Measurements from ENCODE around the gene DENND5B.
"Not testable (repeated sequence)": the region's sequence is repeated elsewhere in the genome, so short reads cannot be mapped to it uniquely, and the experiment has no call there.

DENND5B gene

DNA sequence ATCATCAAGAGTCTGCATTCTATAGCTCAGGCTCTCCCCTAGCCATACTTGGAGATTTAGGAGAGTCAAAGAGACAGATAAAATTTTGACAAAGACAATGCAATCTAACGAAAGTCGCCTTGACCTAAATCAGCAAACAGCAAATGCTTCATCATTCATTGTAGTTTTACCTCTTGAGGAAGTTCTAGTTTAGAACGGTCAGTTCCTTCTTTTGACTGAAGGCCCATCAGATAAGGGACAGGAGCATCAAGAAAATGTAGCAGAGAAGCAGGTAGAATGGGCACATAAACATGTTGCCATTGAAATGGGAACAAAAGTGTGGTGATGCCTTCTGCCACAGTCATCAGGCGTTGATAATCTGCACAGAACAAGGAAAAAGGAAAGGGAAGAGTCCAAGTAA, 130.9 kb downstream of the DENND5B start:
- DNase-seq, result no peak

GRCh38 chr12:31456562-31456961, 134.4 kb downstream of the DENND5B start:
- no peak for DNase-seq

- no peak for DNase-seq
Measured at GRCh38 chr12:31444736-31445135, 146.2 kb downstream of the DENND5B start.

DNA sequence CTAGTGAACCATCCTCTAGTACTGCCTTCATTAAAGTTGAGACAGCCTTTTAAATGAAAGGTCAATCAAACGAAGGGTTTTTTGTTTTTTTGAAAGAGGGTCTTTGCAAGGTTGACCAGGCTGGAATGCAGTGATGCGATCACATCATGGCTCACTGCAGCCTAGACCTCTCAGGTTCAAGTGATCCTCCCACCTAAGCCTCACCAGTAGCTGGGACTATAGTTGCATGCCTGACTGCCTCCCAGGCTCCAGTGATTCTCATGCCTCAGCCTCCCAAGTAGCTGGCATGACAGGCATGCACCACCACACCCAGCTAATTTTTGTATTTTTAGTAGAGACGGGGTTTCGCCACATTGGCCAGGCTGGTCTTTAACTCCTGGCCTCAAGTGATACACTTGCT, 150.3 kb downstream of the DENND5B start:
- no peak for DNase-seq

DNA sequence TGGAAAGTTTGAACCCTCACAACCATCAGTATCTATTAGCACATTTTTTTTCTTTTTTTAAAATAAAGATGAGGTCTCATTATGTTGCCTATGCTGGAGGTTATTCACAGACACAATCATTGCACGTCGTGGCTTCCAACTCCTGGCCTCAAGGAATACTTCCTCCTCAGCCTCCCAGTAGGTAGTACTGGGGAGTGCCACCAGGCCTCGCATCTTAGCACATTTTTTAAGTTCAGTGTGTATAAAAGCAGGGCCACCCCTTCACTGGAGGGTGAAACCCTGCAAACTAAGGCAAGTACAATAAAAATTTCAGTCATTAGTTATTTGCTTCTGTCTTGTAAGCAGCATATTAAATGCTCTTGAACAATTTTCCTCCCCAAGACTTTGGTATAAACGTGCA, 150.8 kb downstream of the DENND5B start:
- DNase-seq, result no peak

DNA sequence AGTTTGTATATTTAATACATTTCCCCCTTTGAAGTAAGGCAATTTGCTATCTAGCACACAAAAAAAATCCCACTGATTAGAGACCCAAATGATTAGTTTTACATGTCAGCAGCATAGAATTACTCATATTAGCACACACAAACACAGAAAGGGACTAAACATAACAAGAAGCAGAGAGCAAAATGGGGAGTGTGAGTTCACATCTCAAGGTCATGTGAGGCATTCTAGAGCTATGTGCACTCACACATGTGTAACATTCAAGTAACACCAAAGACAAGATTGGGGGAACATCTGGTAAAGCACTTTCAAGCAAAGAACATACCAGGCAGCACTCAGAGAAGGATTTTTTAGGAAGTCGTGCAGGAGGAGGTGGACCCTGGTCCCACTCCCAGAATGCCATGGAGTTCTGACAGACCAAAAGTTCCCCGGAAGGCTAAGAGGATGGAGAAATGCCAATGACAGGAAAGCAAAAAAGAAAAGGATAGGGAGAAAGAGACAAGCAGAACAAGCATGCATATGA, 159.2 kb downstream of the DENND5B start:
- DNase-seq, result no peak

- no peak for DNase-seq
Measured at GRCh38 chr12:31423405-31423804, 167.5 kb downstream of the DENND5B start.

DNA sequence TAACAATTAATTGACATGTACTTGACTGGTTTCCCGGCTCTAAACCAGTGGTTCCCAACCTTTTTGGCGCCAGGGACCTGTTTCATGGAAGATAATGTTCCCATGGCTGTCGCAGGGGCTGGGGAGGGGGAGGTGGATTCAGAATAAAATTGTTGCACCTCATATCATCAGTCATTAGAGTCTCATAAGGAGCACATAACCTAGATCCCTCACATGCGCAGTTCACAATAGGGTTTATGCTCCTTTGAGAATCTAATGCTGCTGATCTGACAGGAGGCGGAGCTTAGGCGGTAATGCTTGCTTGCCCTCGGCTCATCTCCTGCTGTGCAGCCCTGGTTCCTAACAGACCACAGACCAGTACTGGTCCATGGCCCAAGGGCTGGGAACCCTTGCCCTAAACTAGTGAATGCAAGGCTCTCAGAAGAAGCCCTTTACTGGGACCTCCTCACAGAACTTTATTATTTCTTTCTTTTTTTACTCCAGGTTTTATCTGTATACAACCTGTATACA, 178.6 kb downstream of the DENND5B start:
- DNase-seq, result no peak

DNA sequence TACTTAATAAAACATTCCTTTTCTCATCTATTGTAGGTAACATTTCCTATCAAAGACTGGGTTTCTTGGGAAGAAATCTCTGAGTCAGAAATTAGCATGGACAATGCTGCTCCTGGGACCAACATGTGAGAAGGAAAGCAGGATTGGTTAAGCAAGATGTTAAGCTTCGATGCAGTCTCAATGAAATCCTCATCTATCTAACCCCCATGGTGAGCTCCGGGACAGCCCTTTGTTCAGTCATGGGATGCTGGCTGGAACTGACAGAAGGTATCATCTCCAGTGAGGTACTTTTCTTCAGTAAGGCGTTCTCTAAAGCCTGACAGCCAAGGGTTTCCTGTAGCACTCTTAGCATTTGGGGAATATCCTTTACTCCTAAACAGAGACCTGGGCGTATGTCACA, 182.2 kb downstream of the DENND5B start:
- DNase-seq, result no peak

- DNase-seq, result no peak
Measured at GRCh38 chr12:31407562-31407961, 183.4 kb downstream of the DENND5B start.

DNA sequence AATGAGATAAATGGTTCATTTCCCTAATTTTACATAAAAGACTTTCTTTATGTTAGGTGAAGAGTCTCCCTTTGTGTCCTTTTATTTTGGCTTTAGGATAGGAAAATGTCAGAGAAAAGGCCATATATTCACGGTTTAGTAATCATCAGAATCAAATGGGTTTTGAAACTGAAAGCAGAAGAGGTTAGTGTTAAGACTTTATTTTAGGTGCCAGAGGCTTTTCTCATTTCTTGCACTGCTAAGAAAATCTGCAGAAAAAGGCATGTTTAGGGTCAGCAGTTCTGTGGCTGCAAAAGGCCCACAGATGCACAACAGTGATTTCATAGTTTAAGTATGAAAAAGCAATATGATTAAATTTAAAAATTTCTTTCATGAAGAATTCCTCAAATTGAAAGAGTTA, 184.6 kb downstream of the DENND5B start:
- DNase-seq, result no peak

GRCh38 chr12:31405021-31405420, 185.9 kb downstream of the DENND5B start:
- no peak for DNase-seq

DNA sequence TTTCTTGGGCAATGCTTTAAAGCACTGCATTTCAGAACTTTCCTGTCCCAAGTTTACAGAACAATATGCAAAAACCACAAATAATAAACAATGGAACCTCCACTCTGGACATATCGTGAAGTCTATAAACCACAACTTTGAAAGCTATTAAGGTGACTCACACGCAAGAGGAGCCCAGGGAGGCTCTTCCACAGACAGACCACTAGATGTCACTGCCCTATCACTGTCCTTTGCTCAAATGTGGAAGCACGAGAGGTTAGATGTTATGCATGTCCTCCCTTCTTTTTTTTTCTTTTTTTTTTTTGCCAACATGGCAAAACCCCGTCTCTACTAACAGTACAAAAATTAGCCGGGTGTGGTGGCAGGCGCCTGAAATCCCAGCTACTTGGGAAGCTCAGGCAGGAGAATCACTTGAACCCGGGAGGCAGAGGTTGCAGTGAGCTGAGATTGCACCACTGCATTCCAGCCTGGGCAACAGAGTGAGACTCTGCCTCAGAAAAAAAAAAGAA, 187.8 kb downstream of the DENND5B start:
- peak; percentile 43 for DNase-seq

DNA sequence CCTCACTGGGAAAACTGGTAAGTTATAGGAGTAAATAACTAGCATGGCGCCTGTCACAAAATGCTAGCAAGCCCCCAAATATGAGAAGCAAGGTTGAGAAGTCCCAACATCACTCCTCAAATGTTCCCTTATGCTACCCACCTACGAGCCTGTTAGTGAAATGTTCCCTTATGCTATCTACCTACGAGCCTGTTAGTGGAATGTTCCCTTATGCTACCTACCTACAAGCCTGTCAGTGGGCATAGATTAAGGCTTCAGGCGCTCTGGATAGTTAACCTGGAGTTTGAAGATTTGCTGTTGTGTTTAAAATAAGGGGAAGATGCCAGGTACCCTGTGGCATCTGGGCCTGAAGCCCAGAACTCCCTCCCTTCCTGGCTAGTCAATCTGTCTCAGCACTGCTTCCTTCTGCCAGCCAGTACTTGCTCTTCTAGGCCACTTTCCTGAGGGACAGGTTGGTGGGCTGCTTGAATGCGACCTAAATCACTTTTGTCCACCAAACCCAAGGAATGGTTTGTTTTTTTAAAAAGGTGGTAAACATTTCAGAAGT, 197.9 kb downstream of the DENND5B start:
- DNase-seq, result no peak

DNA sequence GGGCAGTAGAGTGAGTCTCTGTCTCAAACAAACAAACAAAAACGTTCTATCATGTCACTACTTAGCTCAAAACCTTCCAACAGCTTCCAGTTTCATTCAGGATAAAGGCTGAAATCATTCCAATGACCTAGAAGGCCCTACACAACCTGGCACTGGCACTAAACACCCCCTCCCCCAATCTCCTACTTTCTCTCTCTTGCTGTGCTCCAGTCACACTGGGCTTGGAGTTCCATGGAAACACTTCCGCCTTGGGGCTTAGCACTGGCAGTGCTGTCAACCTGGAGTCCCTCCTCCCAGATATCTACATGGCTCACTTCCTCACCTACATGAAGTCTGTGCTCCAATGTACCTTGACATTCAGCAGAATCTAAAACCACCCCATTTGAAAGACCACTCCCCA, 199.9 kb downstream of the DENND5B start:
- DNase-seq, result no peak

GRCh38 chr12:31388713-31389112, 202.2 kb downstream of the DENND5B start:
- DNase-seq, result no peak

DNA sequence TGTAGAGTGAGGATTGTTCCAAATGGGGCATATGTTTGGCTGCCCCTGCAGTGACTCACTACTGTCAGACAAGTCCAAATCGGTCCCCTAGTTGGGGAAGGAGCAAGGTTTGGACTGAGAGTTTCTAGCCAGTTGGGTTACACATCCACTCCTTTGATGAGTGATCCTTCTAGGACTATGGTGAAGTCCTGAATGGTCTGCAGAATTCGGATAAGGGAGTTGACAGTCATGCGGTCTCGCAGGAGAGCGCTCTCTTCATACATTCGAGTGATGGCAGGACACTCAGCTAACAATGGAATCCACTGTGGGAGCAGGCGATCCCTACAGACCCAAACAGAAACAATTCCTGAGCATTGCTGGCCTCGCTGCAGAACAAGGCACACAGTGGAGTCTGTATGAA, 203.5 kb downstream of the DENND5B start:
- DNase-seq, result no peak

DNA sequence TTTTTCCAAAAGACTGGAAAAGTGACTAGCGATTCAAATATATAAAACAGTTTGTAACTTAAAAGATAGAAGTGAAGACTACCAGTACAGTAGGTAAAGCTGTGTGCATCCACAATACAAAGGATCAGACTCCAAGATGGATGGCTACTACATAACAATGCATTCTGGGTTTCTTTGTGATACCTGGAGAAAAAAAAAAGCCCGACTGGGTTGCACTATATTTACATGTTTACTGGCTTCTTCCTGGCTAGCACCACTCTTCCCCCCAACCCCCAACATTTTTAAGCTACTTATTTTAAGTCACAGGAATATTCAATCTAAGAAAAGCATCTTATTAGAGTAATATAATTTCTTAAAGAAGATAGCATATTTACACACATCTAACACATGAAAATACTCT, 203.9 kb downstream of the DENND5B start:
- DNase-seq, result no peak

GRCh38 chr12:31386364-31386777, 204.6 kb downstream of the DENND5B start:
- no peak for DNase-seq

GRCh38 chr12:31377210-31377609, 213.7 kb downstream of the DENND5B start:
- not testable (repeated sequence) for DNase-seq

DNA sequence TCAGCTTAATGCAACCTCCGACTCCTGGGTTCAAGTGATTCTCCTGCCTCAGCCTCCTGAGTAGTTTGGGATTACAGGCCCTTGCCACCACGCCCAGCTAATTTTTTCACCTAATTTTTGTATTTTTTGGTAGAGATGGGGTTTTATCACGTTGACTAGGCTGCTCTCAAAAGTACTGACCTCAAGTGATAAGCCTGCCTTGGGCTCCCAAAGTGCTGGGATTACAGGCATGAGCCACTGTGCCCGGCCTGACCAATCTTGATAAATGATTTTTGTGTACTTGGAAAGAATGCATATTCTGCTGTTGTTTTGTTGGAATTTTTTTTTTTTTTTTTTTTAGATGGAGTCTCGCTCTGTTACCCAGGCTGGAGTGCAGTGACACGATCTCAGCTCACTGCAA, 215.5 kb downstream of the DENND5B start:
- not testable (repeated sequence) for DNase-seq

DNA sequence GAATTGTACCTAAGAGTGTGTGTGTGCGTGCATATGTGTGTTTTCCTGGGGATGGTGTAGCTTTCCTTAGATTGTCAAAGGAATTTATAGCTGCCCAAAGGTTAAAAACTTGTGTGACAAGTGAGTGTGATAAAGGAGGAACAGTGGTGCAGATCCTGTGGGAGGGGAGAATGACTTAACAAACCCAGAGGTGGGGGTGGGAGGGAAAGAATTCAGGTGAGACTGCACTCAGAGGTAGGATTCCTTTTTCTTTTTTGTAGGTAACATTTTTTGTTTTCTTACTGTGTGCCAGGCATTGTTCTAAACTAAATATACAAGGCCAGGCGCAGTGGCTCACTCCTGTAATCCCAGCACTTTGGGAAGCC, 219.7 kb downstream of the DENND5B start:
- DNase-seq, result no peak

DNA sequence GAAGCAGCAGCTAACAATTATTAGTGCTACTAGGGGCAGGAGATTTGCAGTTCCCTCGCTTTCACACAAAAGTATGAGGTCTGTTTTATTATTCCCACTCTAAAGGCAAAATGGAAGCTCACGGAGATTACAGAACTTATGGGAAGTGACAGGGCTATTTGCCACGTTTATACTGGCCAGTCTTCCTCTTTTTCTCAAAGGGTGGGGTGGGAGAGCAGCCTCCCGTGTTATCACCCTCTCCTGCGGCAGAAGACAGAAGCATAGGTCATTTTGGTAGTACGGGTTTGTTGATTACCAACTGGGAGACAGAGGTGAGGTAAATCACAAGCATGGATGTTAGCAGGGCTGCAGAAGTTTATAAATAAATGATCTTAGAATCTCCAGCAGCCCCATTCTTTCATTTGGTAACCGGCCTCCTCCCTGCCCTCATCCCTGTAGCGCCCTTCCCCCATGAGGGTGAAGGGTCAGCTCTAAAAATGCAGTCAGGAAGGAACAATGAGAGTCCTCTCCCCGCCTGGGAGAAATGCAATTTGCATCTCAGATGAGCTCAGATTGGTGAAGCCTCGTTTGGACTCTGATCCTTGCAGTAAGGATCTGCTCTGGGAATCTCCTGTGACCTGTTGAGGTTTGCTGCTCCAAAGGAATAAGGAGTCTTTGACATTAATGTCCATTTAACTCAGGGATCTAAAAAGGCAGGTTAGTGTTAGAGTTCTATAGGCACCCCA, 220.2 kb downstream of the DENND5B start:
- DNase-seq, result no peak

DNA sequence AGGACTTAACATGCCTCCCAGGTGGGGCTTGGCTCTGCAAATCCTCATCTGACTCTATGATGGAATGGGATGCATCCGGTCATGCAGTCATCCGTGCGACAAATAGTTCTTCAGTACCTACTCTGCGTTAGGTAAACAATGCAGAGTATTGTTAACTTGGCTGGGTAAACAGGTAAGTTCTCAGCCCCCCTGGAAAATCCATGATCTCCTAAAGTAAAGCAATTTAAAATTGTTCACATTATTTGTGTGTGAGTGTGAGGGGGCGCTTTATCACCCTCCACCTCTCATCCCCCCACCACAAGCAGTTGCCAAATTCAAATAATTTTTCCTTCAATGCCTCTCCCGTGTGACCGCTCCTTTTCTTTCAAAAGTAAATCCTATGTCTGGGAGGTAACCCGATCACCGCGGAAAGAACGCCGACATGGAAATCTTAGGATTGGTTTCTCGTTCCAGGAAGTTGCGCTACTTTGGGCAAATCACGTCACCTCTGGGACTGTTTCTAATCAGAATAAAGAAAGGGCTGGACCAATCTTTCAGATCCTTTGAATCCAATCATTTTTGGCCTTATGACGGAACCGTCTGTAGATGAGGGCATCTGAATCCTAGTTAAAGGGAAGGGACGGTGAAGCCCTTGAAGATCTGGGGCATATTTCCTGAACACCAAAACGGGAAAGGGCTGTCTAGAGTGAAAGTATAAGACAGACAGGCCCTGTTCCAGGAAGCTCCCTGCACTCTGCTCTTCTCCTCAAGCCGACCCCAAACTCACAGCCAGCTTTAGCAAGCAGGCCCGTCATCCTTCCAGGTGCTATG, 221.0 kb downstream of the DENND5B start:
- peak; percentile 2 for DNase-seq

Data from NCI-H748 treated with DMSO at 0.1 percent for 48 hours (cell line).